Tibial nerve (tissue), 4 donors: ENCODE results near the gene AKNA.

Experiments used
- CTCF ChIP-seq, 5 experiments: fragments of 200-600 bp in 3 of 5; fragments of 450-650 bp in 2 of 5; sonication (generic) in 3 of 5; IDR thresholded peaks; one replicate each; pipeline ENCODE4 v1.5.1; 2016 to 2019; ENCODE audit warnings: antibody characterized with exemption in 5 of 5, mild to moderate bottlenecking in 3 of 5, moderate library complexity in 2 of 5
- EP300 ChIP-seq, 2 donors: sonication (generic); formaldehyde crosslinking; IDR thresholded peaks; one replicate each; pipeline ENCODE4 v1.6.1; 2017; ENCODE audit warnings: antibody characterized with exemption in 2 of 2, mild to moderate bottlenecking in 1 of 2
- POLR2A ChIP-seq, 2 donors: fragments of 450-650 bp; IDR thresholded peaks; one replicate each; pipeline ENCODE4 v1.6.1; 2017; ENCODE audit warnings: antibody characterized with exemption in 2 of 2, mild to moderate bottlenecking in 2 of 2, moderate library complexity in 2 of 2

DNA sequence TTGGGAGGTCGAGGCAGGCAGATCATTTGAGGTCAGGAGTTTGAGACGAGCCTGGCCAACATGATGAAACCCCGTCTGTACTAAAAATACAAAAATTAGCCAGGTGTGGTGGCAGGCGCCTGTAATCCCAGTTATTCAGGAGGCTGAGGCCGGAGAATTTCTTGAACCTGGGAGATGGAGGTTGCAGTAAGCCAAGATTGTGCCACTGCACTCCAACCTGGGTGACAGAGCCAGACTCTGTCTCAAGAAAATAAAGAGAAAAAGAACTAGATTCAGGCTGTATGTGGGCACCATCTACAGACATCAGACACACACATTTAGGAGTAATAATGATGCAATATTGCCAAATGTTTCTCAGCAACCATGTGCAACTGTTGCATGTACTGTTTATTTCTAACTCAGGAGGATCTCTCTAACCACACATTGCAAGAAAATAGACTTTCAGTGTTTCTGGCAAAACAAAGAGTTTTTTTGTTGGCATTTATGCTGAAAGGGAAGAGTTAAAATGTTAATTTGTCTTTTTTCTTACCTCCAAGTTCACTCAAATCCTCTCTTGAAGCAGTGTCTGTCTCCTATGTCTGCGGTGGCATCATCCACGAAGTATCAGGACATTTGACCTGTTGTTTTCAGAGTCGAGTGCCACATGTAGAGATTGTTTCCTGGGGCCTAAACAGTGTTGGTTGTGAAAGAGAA is 70.0 kb downstream of the AKNA start:
- TF ChIP-seq CTCF (IDR thresholded peaks at IDR 0.05) (no peak), POLR2A (IDR thresholded peaks at IDR 0.05) (no peak), EP300 (IDR thresholded peaks at IDR 0.05) (no peak)
